CD4-positive, alpha-beta T cell treated with Interleukin-15 for 1 hour (primary cell): ENCODE data around the gene SLF1.

Experiments used
- DNase-seq: peaks from one replicate; pipeline ENCODE4 v3.0.0-alpha.2; 2020

Gene SLF1

GRCh38 chr5:94725142-94725541 lies 106.7 kb downstream of the SLF1 start:
- DNase-seq, result no peak

- no peak for DNase-seq
Observed at GRCh38 chr5:94731471-94731870, 113.0 kb downstream of the SLF1 start.

DNA sequence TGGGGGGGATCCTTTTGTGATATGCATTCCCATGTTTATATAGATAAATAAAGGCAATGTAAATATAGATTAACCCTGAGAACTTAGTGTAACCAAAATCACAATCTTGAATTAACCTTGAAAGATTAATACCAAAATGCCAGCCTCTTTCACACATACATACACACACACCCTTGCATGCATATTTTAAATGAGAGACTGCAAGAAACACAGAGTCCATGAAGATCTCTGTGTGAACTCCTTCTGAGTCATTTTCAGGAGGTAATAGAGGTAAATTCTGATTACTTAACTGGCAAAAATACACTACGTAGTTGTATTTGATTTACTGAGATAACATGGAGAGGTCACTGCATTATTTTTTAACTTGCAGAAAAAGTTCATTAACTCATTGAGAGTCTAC lies 118.0 kb downstream of the SLF1 start:
- DNase-seq, result no peak

DNA sequence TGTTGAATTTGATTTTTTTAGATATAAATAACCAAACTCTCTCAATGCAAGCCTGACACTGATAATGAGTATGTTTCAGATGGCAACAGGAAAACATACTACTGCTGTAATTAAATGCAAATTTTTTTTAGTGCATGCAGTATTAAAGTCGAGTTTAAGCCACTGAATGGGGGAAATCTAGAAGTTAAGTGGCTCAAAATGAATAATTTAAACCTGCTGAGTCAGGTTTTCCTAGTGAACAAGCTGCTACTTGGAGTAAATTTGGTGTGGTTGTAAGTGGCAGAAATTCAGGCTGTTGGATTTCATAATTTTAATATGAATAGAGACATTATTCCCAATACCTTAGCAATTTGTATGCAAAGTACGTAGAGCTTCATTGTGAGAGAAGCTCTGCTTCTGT lies 121.8 kb downstream of the SLF1 start:
- no peak for DNase-seq

- DNase-seq, result no peak
Observed at GRCh38 chr5:94742852-94743251, 124.4 kb downstream of the SLF1 start.

DNA sequence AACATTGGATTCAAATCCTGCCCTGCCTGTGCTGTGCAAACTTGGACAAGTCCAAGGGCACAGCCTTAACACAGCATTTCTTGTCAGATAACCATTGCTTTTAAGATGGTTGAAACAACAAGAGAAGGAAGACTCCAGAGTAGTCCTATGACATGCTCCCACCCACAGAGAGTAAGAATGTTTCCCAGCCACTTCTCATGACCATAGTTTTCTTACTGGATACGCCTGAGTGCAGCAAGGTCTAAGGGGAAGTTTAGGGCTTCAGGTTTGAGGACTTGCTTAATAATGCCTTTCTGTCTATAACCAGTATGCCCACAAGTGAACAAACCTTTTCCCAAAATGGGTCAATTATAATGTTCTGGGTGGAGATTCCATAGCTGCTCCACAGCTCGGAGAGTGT lies 126.4 kb downstream of the SLF1 start:
- no peak for DNase-seq

- no peak for DNase-seq
Observed at GRCh38 chr5:94745786-94746730, 127.6 kb downstream of the SLF1 start.

DNA sequence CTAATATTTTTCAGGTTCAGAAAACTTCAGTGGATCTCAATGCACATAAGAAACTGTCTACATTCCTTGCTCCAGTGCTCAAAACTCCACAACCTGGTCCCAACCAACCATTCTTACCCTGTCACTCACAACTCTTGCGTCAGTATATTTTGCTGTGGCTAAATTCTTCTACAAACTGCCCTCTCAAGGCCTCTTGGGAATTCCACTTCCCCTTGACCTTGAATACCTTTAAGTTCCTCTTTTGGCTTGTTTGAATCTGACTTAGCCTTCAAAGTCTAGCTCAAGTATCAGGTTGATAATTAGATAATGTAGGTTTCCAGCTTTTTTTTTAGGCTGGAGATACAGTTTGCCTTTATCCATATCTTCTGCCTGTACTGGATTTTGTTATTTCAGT lies 128.3 kb downstream of the SLF1 start:
- no peak for DNase-seq
